ENCODE measurements around the gene SPATA45. TPM values are rescaled to one million over a fixed set of nuclear protein-coding genes. Genes with fewer than 3 reads are reported as not detected.

Gene SPATA45
- total and polyA plus RNA-seq, 2 experiments from 2014 or later: not detected

DNA sequence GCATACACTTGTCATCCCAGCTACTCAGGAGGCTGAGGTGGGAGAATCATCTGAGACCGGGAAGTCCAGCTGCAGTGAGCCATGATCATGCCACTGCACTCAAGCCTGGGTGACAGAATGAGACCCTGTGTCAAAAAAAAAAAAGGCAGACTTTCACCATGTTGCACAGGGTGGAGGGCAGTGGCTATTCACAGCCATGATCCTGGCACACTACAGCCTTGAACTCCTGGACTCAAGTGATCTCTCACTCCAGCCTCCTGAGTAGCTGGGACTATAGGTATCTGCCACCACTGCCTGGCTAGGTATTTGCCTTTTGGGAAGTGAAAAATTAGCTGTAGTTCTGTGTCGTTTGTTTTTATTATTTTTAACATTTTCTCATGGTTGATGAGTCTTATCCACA, 19.1 kb downstream of the SPATA45 start:
- H3K4me2 ChIP-seq (ENCODE audit: unreplicated experiment): no peak overlapping the region

DNA sequence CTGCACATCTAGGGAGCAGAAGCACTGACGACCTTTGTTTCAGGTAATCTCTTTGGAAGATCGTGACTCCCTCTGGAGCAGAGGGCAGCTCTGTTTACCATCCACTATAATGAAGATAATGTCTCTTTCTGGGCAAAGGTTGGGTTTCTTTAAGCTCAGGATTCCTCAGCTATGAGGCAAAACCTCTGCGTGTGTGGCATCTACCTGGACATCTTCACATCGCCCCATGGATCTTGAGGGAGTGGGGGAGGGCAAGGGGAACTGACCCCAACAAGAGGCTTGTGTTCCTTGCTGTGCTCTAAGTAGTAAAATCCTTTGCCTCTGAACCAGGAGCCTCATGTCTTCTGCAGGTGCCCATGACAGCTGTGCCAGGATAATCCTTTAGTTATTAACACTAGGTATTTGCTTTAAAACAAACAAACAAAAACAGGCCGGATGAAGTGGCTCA, 19.6 kb downstream of the SPATA45 start:
- no peak overlapping the region for H2AFZ ChIP-seq
- H3K27me3 ChIP-seq (replicated peaks; ENCODE audit: insufficient read depth): no peaks in the 10 kb centered on the region
- H3K27ac ChIP-seq: no peak overlapping the region
- no peaks in the 10 kb centered on the region for H4K20me1 ChIP-seq (ENCODE audit: insufficient read depth)
- no peak for DNase-seq
- no peaks in the 10 kb centered on the region for H3F3A ChIP-seq (ENCODE audit: insufficient read depth)
- WGBS, 2 experiments (ENCODE audit: low coverage in 1 of 2, low lambda C conversion rate in 2 of 2, missing lambda C conversion rate in 2 of 2): 71 to 73% methylated on average over 5 of the region's 5 CpGs
- no peaks in the 10 kb centered on the region for H3K36me3 ChIP-seq (ENCODE audit: low read depth)
- H3K79me2 ChIP-seq (ENCODE audit: insufficient read depth): no peaks in the 10 kb centered on the region
- H3K4me3 ChIP-seq: no peak overlapping the region
- in situ Hi-C loops (cut with MboI): no loop called here
- H3K9ac ChIP-seq: no peak overlapping the region
- H3K4me2 ChIP-seq (ENCODE audit: unreplicated experiment): no peak overlapping the region
- H3K4me1 ChIP-seq (ENCODE audit: insufficient read depth): no peaks in the 10 kb centered on the region
- no peaks in the 10 kb centered on the region for H3K9me3 ChIP-seq (ENCODE audit: low read depth)
- no peaks in the 10 kb centered on the region for H3K9me2 ChIP-seq (ENCODE audit: insufficient read depth)
- TF ChIP-seq EZH2 (IDR thresholded peaks at IDR 0.05; ENCODE audit: insufficient read depth, poor library complexity, severe bottlenecking) (no peak), EZH2phosphoT487 (IDR thresholded peaks at IDR 0.05; ENCODE audit: insufficient read depth, low read depth) (no peak)

More for the DNA sequence above, 19.1 kb downstream of the SPATA45 start:
- Histone ChIP-seq H3K9ac (no peak overlapping the region), H3K27me3 (replicated peaks; ENCODE audit: insufficient read depth) (no peaks in the 10 kb centered on the region), H3F3A (ENCODE audit: insufficient read depth) (no peaks in the 10 kb centered on the region), H3K9me3 (ENCODE audit: low read depth) (no peaks in the 10 kb centered on the region), H3K36me3 (ENCODE audit: low read depth) (no peaks in the 10 kb centered on the region), H3K27ac (no peak overlapping the region), H3K79me2 (ENCODE audit: insufficient read depth) (no peaks in the 10 kb centered on the region), H2AFZ (no peak overlapping the region), H3K4me3 (no peak overlapping the region), H3K4me1 (ENCODE audit: insufficient read depth) (no peaks in the 10 kb centered on the region), H4K20me1 (ENCODE audit: insufficient read depth) (no peaks in the 10 kb centered on the region), H3K9me2 (ENCODE audit: insufficient read depth) (no peaks in the 10 kb centered on the region)
- WGBS, 2 experiments (ENCODE audit: low coverage in 1 of 2, low lambda C conversion rate in 2 of 2, missing lambda C conversion rate in 2 of 2): 40 to 42% methylated on average over 2 of the region's 2 CpGs
- no peak for DNase-seq
- TF ChIP-seq EZH2 (IDR thresholded peaks at IDR 0.05; ENCODE audit: insufficient read depth, poor library complexity, severe bottlenecking): no peak
- TF ChIP-seq EZH2phosphoT487 (IDR thresholded peaks at IDR 0.05; ENCODE audit: insufficient read depth, low read depth): no peak
- in situ Hi-C loops (cut with MboI): no loop called here

DNA sequence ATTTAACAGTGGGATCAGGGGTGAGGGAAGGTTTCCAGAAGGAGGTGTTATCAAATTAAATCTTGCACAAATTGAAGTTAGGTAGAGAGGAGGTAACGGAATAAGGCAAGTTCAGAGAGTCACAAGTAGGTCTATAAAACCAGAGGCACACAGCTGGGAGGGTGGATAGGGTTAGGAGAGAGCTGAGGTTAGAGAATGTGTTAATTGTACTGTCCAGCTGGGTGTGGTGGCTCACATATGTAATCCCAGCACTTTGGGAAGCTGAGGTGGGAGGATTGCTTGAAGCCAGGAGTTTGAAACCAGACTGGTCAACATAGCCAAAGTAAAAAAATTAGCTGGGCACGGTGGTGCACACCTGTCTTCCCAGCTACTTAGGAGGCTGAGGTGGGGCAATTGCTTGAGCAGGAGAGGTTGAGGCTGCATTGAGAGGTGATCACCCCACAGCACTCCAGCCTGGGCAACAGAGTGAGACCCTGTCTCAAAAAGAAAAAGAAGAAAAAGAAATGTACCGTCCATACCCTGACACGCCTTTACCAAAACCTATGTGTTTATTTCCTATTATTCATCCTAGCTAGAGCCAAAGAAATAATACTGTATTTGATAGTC, 20.2 kb downstream of the SPATA45 start:
- H3F3A ChIP-seq (ENCODE audit: insufficient read depth): no peaks in the 10 kb centered on the region
- no peaks in the 10 kb centered on the region for H3K36me3 ChIP-seq (ENCODE audit: low read depth)
- no peak overlapping the region for H3K4me3 ChIP-seq
- H3K9me3 ChIP-seq (ENCODE audit: low read depth): no peaks in the 10 kb centered on the region
- no peaks in the 10 kb centered on the region for H3K27me3 ChIP-seq (replicated peaks; ENCODE audit: insufficient read depth)
- 85 to 86% methylated on average over 4 of the region's 4 CpGs for WGBS, 2 experiments (ENCODE audit: low coverage in 1 of 2, low lambda C conversion rate in 2 of 2, missing lambda C conversion rate in 2 of 2)
- no peak overlapping the region for H3K9ac ChIP-seq
- H3K79me2 ChIP-seq (ENCODE audit: insufficient read depth): no peaks in the 10 kb centered on the region
- no peak for DNase-seq
- no peaks in the 10 kb centered on the region for H3K9me2 ChIP-seq (ENCODE audit: insufficient read depth)
- H3K4me2 ChIP-seq (ENCODE audit: unreplicated experiment): no peak overlapping the region
- TF ChIP-seq EZH2 (IDR thresholded peaks at IDR 0.05; ENCODE audit: insufficient read depth, poor library complexity, severe bottlenecking) (no peak), EZH2phosphoT487 (IDR thresholded peaks at IDR 0.05; ENCODE audit: insufficient read depth, low read depth) (no peak)
- H2AFZ ChIP-seq: no peak overlapping the region
- H3K4me1 ChIP-seq (ENCODE audit: insufficient read depth): no peaks in the 10 kb centered on the region
- H3K27ac ChIP-seq: no peak overlapping the region
- no peaks in the 10 kb centered on the region for H4K20me1 ChIP-seq (ENCODE audit: insufficient read depth)
- in situ Hi-C loops (cut with MboI): no loop called here

DNA sequence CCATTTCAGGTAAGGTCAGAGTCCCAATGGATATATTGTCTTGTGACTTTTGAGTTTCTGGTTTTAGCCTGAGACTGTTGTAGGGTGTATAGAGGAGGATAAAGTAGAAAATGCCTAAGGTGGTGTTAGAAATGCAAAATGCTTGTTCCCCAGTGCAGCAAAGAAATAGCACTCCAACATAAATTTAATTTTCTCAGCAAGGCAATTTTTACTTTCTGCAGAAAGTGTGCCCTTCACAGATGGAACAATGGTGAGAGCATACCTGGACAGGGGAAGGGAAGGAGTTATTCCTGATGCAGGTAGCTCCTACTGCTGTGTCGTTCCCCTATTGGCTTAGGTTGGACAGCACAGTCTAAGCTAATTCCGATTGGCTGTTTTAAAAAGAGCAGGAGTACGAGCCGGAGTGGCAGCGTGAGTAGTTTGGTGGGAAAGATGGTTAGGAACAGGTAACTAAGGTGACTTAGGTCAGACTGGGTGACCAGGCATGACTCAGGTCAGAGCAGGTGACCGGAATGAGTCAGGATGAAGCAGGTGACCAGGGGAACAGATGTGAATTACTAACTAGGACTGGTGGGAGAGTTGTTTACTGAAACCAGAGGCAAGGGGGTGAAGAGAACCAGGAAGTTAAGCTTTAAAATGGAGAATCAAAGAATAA, 21.5 kb downstream of the SPATA45 start:
- Histone ChIP-seq H3K9me2 (ENCODE audit: insufficient read depth) (no peaks in the 10 kb centered on the region), H3K36me3 (ENCODE audit: low read depth) (no peaks in the 10 kb centered on the region), H4K20me1 (ENCODE audit: insufficient read depth) (no peaks in the 10 kb centered on the region), H2AFZ (no peak overlapping the region), H3K4me1 (ENCODE audit: insufficient read depth) (no peaks in the 10 kb centered on the region), H3K4me3 (no peak overlapping the region), H3K79me2 (ENCODE audit: insufficient read depth) (no peaks in the 10 kb centered on the region), H3K27ac (no peak overlapping the region), H3K27me3 (replicated peaks; ENCODE audit: insufficient read depth) (no peaks in the 10 kb centered on the region), H3F3A (ENCODE audit: insufficient read depth) (no peaks in the 10 kb centered on the region), H3K9me3 (ENCODE audit: low read depth) (no peaks in the 10 kb centered on the region), H3K9ac (no peak overlapping the region), H3K4me2 (ENCODE audit: unreplicated experiment) (no peak overlapping the region)
- WGBS, 2 experiments (ENCODE audit: low coverage in 1 of 2, low lambda C conversion rate in 2 of 2, missing lambda C conversion rate in 2 of 2): 76 to 81% methylated on average over 6 of the region's 6 CpGs
- TF ChIP-seq EZH2 (IDR thresholded peaks at IDR 0.05; ENCODE audit: insufficient read depth, poor library complexity, severe bottlenecking): no peak
- TF ChIP-seq EZH2phosphoT487 (IDR thresholded peaks at IDR 0.05; ENCODE audit: insufficient read depth, low read depth): no peak
- in situ Hi-C loops (cut with MboI): no loop called here
- DNase-seq: no peak

All from GM23248 (cell line).